ENCODE data around the gene FIGN. TPM values are rescaled to one million over a fixed set of nuclear protein-coding genes. Genes with fewer than 3 reads are reported as not detected.

Gene FIGN
- total RNA-seq, 4 donors from 2014 or later = 12.3 to 17.7 (median 14.2) TPM

GRCh38 chr2:163701399-163702195 is 34.2 kb downstream of the FIGN start:
- H3K9me3 ChIP-seq = no peaks in the 10 kb centered on the region
- H3K27me3 ChIP-seq = no peaks in the 10 kb centered on the region
- H3K4me3 ChIP-seq = no peak overlapping the region
- no peak for DNase-seq (ENCODE audit: low spot score in 2 of 2)
- H3K36me3 ChIP-seq = no peaks in the 10 kb centered on the region
- 63 to 68% methylated on average over 7 of the region's 7 CpGs for WGBS, 2 donors
- H3K27ac ChIP-seq = no peak overlapping the region
- TF ChIP-seq EP300 (IDR thresholded peaks at IDR 0.05) (no peak), POLR2A (IDR thresholded peaks at IDR 0.05) (no peak), CTCF (IDR thresholded peaks at IDR 0.05) (no peak)
- peaks cover 0 to 28% (median 0%) of the 10 kb centered on the region in 4 donors for H3K4me1 ChIP-seq

- WGBS, 2 donors = 35 to 39% methylated on average over 1 of the region's 1 CpG
- no peak overlapping the region for H3K27ac ChIP-seq
- no peaks in the 10 kb centered on the region for H3K27me3 ChIP-seq
- TF ChIP-seq POLR2A (IDR thresholded peaks at IDR 0.05) = no peak
- no peak for TF ChIP-seq EP300 (IDR thresholded peaks at IDR 0.05)
- no peak for TF ChIP-seq CTCF (IDR thresholded peaks at IDR 0.05)
- no peaks in the 10 kb centered on the region for H3K36me3 ChIP-seq
- no peak overlapping the region for H3K4me3 ChIP-seq
- no peaks in the 10 kb centered on the region for H3K9me3 ChIP-seq
- DNase-seq (ENCODE audit: low spot score in 2 of 2) = no peak
- H3K4me1 ChIP-seq = peaks cover 0 to 37% (median 4%) of the 10 kb centered on the region in 4 donors
Measured at GRCh38 chr2:163698857-163699256, 37.0 kb downstream of the FIGN start.

GRCh38 chr2:163697846-163698637 is 37.8 kb downstream of the FIGN start:
- Histone ChIP-seq H3K4me1 (peaks cover 0 to 46% (median 4%) of the 10 kb centered on the region in 4 donors), H3K9me3 (no peaks in the 10 kb centered on the region), H3K27ac (no peak overlapping the region), H3K36me3 (no peaks in the 10 kb centered on the region), H3K27me3 (no peaks in the 10 kb centered on the region), H3K4me3 (no peak overlapping the region)
- DNase-seq (ENCODE audit: low spot score in 2 of 2) = no peak
- 67 to 79% methylated on average over 5 of the region's 5 CpGs for WGBS, 2 donors
- TF ChIP-seq POLR2A (IDR thresholded peaks at IDR 0.05) (no peak), CTCF (IDR thresholded peaks at IDR 0.05) (no peak), EP300 (IDR thresholded peaks at IDR 0.05) (no peak)

GRCh38 chr2:163697429-163697828 is 38.4 kb downstream of the FIGN start:
- Histone ChIP-seq H3K9me3 (no peaks in the 10 kb centered on the region), H3K27ac (no peak overlapping the region), H3K4me3 (no peak overlapping the region), H3K36me3 (no peaks in the 10 kb centered on the region), H3K4me1 (peaks cover 0 to 52% (median 4%) of the 10 kb centered on the region in 4 donors), H3K27me3 (no peaks in the 10 kb centered on the region)
- no peak for DNase-seq (ENCODE audit: low spot score in 2 of 2)
- TF ChIP-seq POLR2A (IDR thresholded peaks at IDR 0.05) (no peak), CTCF (IDR thresholded peaks at IDR 0.05) (no peak), EP300 (IDR thresholded peaks at IDR 0.05) (no peak)
- WGBS, 2 donors = 59 to 63% methylated on average over 3 of the region's 3 CpGs

GRCh38 chr2:163693484-163693883 is 42.3 kb downstream of the FIGN start:
- H3K27ac ChIP-seq = peak overlapping the region in 1 of 4 donors; percentile 69

More at GRCh38 chr2:163693484-163693883, 42.3 kb downstream of the FIGN start:
- 89 to 93% methylated on average over 2 of the region's 2 CpGs for WGBS, 2 donors
- TF ChIP-seq CTCF (IDR thresholded peaks at IDR 0.05) = no peak
- Histone ChIP-seq H3K36me3 (no peaks in the 10 kb centered on the region), H3K4me3 (no peak overlapping the region), H3K4me1 (peaks cover 0 to 53% (median 11%) of the 10 kb centered on the region in 4 donors), H3K9me3 (no peaks in the 10 kb centered on the region), H3K27me3 (no peaks in the 10 kb centered on the region)
- DNase-seq (ENCODE audit: low spot score in 2 of 2) = no peak
